GM19043 (cell line): Measurements from ENCODE around the gene TBC1D1.

Experiments
- ATAC-seq: cut with Tn5 transposase; IDR thresholded peaks from one replicate; pipeline ENCODE4 v1.9.1; 2021; ENCODE audit warnings: low read depth; ENCODE audit not compliant: unreplicated experiment

TBC1D1 gene

GRCh38 chr4:37988670-37989069, 97.8 kb downstream of the TBC1D1 start:
- no peak for ATAC-seq

- peak; percentile 46 for ATAC-seq
Measured at GRCh38 chr4:37989398-37990260, 98.7 kb downstream of the TBC1D1 start.

- ATAC-seq, result no peak
Measured at GRCh38 chr4:37990731-37991245, 99.9 kb downstream of the TBC1D1 start.

- no peak for ATAC-seq
Measured at GRCh38 chr4:37991623-37992410, 100.9 kb downstream of the TBC1D1 start.

- ATAC-seq, result no peak
Measured at GRCh38 chr4:37993806-37994205, 102.9 kb downstream of the TBC1D1 start.

GRCh38 chr4:37994569-37994968, 103.7 kb downstream of the TBC1D1 start:
- peak; percentile 41 for ATAC-seq

GRCh38 chr4:37995299-37995821, 104.5 kb downstream of the TBC1D1 start:
- ATAC-seq, result no peak

GRCh38 chr4:37995981-37996775, 105.3 kb downstream of the TBC1D1 start:
- ATAC-seq, result no peak

GRCh38 chr4:37998226-37998625, 107.3 kb downstream of the TBC1D1 start:
- no peak for ATAC-seq

- no peak for ATAC-seq
Measured at GRCh38 chr4:37999000-37999716, 108.3 kb downstream of the TBC1D1 start.

- ATAC-seq, result no peak
Measured at GRCh38 chr4:37999965-38000364, 109.1 kb downstream of the TBC1D1 start.

- ATAC-seq, result no peak
Measured at GRCh38 chr4:38001927-38002326, 111.0 kb downstream of the TBC1D1 start.

- ATAC-seq, result no peak
Measured at GRCh38 chr4:38002451-38003071, 111.7 kb downstream of the TBC1D1 start.

GRCh38 chr4:38003102-38003501, 112.2 kb downstream of the TBC1D1 start:
- ATAC-seq, result no peak

GRCh38 chr4:38003628-38004027, 112.7 kb downstream of the TBC1D1 start:
- no peak for ATAC-seq

GRCh38 chr4:38004062-38004461, 113.2 kb downstream of the TBC1D1 start:
- no peak for ATAC-seq

- ATAC-seq, result no peak
Measured at GRCh38 chr4:38004887-38005286, 114.0 kb downstream of the TBC1D1 start.

GRCh38 chr4:38005637-38006036, 114.8 kb downstream of the TBC1D1 start:
- no peak for ATAC-seq

- ATAC-seq, result no peak
Measured at GRCh38 chr4:38007645-38008044, 116.8 kb downstream of the TBC1D1 start.
